Colonic mucosa (tissue), 4 donors: ENCODE measurements around the gene MYO9A. TPM values are rescaled to one million over a fixed set of nuclear protein-coding genes. Genes with fewer than 3 reads are reported as not detected.
A peak's percentile ranks its signal among the peaks of the same experiment; 100 is the strongest.

Experiments used
- DNase-seq: peaks from one replicate; pipeline ENCODE4 v3.0.0-alpha.2; 2020
- H3K27ac ChIP-seq: fragments of 200-600 bp; one replicate; pipeline ENCODE4 v1.8.0; 2021
- H3K27me3 ChIP-seq: fragments of 200-600 bp; one replicate; pipeline ENCODE4 v1.8.0; 2021
- H3K36me3 ChIP-seq: fragments of 200-600 bp; one replicate; pipeline ENCODE4 v1.8.0; 2021
- H3K4me1 ChIP-seq: fragments of 200-600 bp; one replicate; pipeline ENCODE4 v1.8.0; 2021; ENCODE audit warnings: mild to moderate bottlenecking
- H3K4me3 ChIP-seq: fragments of 200-600 bp; one replicate; pipeline ENCODE4 v1.8.0; 2021
- H3K9ac ChIP-seq, 2 donors: one replicate each; pipeline ENCODE4 v1.7.0; 2013; ENCODE audit warnings: control low read depth in 2 of 2, low read depth in 2 of 2, low read length in 2 of 2
- H3K9me3 ChIP-seq: fragments of 200-600 bp; one replicate; pipeline ENCODE4 v1.8.0; 2021
- CTCF ChIP-seq: fragments of 200-600 bp; IDR thresholded peaks from one replicate; pipeline ENCODE4 v1.8.0; 2022; ENCODE audit warnings: antibody characterized with exemption, mild to moderate bottlenecking
- intact Hi-C: fragments of 100-400 bp; cut with DNase I; formaldehyde crosslinking; loops from one replicate; pipeline ENCODE4 v1.14.1; 2022
- total RNA-seq, 2 donors: library from RNA; stranded (reverse); fragmentation: NEBNext Ultra II Directional in 1 of 2; extraction: Animal tissue kit (Norgen Biotek cat#: 25700) in 1 of 2; gene quantifications; one replicate each; pipeline ENCODE4 v1.2.1, GENCODE V29; 2021
- donor health status: healthy.
- donor health status: DM: no; HTN: no; CAD: no.
- donor health status: DM: no; HTN: no; CAD: no.

The MYO9A gene
- total RNA-seq, 2 donors from 2014 or later = 27.5 to 34.3 TPM

GRCh38 chr15:71780115-71780976, 337.6 kb downstream of the MYO9A start:
- H3K4me3 ChIP-seq = no peak overlapping the region
- no peak overlapping the region for H3K9ac ChIP-seq
- H3K27ac ChIP-seq = no peak overlapping the region

GRCh38 chr15:71779073-71779797, 338.7 kb downstream of the MYO9A start:
- intact Hi-C loops = no loop called here
- H3K4me1 ChIP-seq = no peaks in the 10 kb centered on the region
- H3K27me3 ChIP-seq = no peaks in the 10 kb centered on the region
- no peak for DNase-seq
- no peak overlapping the region for H3K9ac ChIP-seq
- no peak overlapping the region for H3K27ac ChIP-seq
- no peaks in the 10 kb centered on the region for H3K9me3 ChIP-seq
- TF ChIP-seq CTCF = no peak
- H3K4me3 ChIP-seq = no peak overlapping the region
- no peaks in the 10 kb centered on the region for H3K36me3 ChIP-seq

More at GRCh38 chr15:71780115-71780976, 337.6 kb downstream of the MYO9A start:
- intact Hi-C loops = no loop called here
- Histone ChIP-seq H3K36me3 (no peaks in the 10 kb centered on the region), H3K4me1 (no peaks in the 10 kb centered on the region), H3K9me3 (no peaks in the 10 kb centered on the region), H3K27me3 (no peaks in the 10 kb centered on the region)
- no peak for DNase-seq
- TF ChIP-seq CTCF = peak; percentile 68

- no peak overlapping the region for H3K9ac ChIP-seq
- no peaks in the 10 kb centered on the region for H3K4me1 ChIP-seq
- no peaks in the 10 kb centered on the region for H3K36me3 ChIP-seq
- H3K9me3 ChIP-seq = no peaks in the 10 kb centered on the region
- H3K4me3 ChIP-seq = no peak overlapping the region
- DNase-seq = no peak
- no peaks in the 10 kb centered on the region for H3K27me3 ChIP-seq
- no peak overlapping the region for H3K27ac ChIP-seq
- TF ChIP-seq CTCF = no peak
- intact Hi-C loops = no loop called here
Measured at GRCh38 chr15:71777216-71777943, 340.6 kb downstream of the MYO9A start.

- intact Hi-C loops = no loop called here
- H3K4me1 ChIP-seq = no peaks in the 10 kb centered on the region
- no peak for DNase-seq
- no peaks in the 10 kb centered on the region for H3K36me3 ChIP-seq
- H3K27ac ChIP-seq = no peak overlapping the region
- no peaks in the 10 kb centered on the region for H3K27me3 ChIP-seq
- no peak for TF ChIP-seq CTCF
- H3K4me3 ChIP-seq = no peak overlapping the region
- H3K9ac ChIP-seq = no peak overlapping the region
- no peaks in the 10 kb centered on the region for H3K9me3 ChIP-seq
Measured at GRCh38 chr15:71776304-71776703, 341.6 kb downstream of the MYO9A start.

GRCh38 chr15:71775856-71776255, 342.1 kb downstream of the MYO9A start:
- no peaks in the 10 kb centered on the region for H3K27me3 ChIP-seq
- no peak for DNase-seq
- intact Hi-C loops = no loop called here

More at GRCh38 chr15:71775856-71776255, 342.1 kb downstream of the MYO9A start:
- Histone ChIP-seq H3K4me3 (no peak overlapping the region), H3K36me3 (no peaks in the 10 kb centered on the region), H3K9ac (no peak overlapping the region), H3K27ac (no peak overlapping the region), H3K9me3 (no peaks in the 10 kb centered on the region), H3K4me1 (no peaks in the 10 kb centered on the region)
- no peak for TF ChIP-seq CTCF
